GM18868 (cell line): ENCODE measurements around the gene SACM1L.
"Not testable (repeated sequence)": the region's sequence is repeated elsewhere in the genome, so short reads cannot be mapped to it uniquely, and the experiment has no call there.

Source experiments
- ATAC-seq: cut with Tn5 transposase; IDR thresholded peaks from one replicate; pipeline ENCODE4 v1.9.1; 2021; ENCODE audit warnings: mild to moderate bottlenecking, moderate library complexity; ENCODE audit not compliant: unreplicated experiment

SACM1L gene

GRCh38 chr3:45737234-45737633 is 48.0 kb downstream of the SACM1L start:
- ATAC-seq: no peak

DNA sequence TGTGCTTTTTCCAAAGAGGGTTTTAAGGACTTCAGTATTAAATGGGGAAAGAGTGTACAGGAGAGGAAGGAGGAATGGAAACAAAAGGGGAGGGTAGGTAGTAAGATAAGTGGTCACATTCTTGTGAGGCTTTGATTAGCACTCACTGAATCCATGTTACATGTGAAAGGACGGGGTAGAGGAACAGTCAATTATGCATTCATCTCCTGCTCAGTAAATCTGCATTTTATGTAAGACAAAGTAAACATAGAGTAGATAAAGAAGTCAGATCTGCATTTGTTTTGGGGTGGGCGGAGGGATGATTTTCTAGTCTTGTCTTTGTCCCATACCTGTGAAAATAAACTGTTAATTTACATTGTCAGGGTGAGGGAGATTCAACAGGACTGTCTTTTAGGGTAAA is 50.8 kb downstream of the SACM1L start:
- ATAC-seq: no peak

DNA sequence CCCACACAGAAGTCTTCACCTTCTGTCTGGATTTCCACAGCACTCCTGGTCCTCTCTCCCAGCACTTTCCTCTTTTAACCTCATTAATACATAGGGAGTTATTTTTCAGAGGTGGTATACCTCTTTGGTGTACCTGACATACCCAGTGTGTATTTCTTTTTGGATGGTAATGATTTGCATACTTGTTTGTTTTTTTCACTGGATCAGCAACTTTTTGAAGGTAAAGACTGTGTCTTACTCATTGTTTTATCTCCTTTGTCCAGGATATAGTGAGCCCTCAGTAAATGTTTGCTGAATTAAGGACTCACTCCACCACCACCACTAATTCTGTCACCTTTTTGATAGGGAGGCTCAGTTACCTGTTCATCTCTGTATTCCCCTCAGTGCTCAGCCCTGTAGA is 52.1 kb downstream of the SACM1L start:
- ATAC-seq: no peak

DNA sequence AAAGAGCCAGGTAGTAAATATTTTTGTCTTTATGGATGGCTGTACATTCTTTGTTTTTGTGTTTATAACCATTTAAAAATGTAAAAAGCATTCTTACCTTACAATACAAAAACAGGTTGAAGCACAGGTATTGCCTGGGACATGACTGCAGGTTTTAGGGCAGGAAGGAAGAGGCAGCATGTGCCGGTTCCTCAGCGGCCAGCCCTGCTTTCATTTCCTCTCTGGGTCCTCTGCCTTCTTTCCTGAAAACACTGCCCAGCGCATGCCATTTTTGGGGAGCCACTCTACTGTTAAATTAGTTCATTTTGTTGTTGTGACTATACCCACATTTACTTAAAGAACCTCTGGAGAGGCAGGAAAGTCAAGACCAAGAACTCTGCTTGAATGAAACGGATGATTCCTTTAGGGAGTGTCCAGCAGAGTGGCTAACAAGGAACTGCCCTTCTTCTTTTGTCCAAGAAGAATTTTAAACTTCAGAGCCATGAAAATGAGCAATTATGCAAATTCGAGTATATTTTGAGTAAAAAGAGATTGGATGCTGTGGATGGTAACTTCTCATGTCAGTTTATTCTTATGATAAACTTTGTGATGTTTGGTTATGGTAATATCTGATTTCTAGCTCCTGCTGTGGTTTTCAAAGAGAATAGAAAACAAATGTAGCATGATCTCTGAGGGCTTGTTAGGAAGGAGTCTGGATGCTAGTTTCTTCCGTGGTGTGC is 52.7 kb downstream of the SACM1L start:
- no peak for ATAC-seq

DNA sequence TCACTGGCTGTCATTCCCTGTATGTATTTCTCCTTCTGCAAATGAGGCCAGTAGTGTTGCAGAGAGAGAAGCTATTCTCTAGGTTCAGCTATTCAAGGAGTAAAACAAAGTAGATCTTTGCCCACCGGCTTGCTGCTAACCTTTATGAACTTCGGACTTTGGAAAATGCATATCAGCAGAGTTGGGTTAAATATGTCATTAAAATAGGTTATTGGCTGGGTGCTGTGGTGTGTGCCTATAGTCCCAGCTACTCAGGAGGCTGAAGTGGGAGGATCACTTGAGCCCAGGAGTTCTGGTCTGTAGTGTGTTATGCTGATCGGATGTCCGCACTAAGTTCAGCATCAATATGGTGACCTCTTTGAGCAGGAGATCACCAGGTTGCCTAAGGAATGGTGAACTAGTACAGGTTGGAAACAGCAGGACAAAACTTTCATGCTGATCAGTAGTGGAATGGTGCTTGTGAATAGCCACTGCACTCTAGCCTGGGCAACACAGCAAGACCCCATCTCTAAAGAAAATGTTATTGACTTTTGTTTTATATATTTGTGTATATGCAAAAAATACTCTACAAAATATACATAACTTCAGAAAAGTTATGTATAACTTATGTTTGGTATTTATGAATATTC is 53.4 kb downstream of the SACM1L start:
- ATAC-seq: no peak

GRCh38 chr3:45746165-45746776 is 57.1 kb downstream of the SACM1L start:
- ATAC-seq: no peak

- ATAC-seq: no peak
Measured at GRCh38 chr3:45746777-45747622, 57.8 kb downstream of the SACM1L start.

- no peak for ATAC-seq
Measured at GRCh38 chr3:45748068-45748467, 58.9 kb downstream of the SACM1L start.

DNA sequence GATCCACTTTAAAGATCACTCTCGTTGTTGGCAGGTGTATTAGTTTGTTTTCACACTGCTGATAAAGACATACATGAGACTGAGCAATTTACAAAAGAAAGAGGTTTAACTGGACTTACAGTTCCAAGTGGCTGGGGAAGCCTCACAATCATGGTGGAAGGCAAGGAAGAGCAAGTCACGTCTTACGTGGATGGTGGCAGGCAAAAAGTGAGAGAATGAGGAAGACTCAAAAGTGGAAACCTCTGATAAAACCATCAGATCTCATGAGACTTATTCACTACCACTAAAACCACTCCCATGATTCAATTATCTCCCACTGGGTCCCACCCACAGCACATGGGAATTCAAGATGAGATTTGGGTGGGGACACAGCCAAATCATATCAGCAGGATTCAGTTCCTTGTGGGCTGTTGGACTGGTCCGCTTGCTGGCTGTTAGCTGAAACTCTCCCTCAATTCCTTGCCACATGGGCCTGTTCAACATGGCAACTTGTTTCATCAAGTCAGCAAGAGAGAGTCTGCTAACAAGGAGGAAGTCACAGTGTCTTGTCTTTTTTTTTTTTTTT is 59.9 kb downstream of the SACM1L start:
- not testable (repeated sequence) for ATAC-seq

- ATAC-seq: no peak
Measured at GRCh38 chr3:45749880-45750279, 60.7 kb downstream of the SACM1L start.

DNA sequence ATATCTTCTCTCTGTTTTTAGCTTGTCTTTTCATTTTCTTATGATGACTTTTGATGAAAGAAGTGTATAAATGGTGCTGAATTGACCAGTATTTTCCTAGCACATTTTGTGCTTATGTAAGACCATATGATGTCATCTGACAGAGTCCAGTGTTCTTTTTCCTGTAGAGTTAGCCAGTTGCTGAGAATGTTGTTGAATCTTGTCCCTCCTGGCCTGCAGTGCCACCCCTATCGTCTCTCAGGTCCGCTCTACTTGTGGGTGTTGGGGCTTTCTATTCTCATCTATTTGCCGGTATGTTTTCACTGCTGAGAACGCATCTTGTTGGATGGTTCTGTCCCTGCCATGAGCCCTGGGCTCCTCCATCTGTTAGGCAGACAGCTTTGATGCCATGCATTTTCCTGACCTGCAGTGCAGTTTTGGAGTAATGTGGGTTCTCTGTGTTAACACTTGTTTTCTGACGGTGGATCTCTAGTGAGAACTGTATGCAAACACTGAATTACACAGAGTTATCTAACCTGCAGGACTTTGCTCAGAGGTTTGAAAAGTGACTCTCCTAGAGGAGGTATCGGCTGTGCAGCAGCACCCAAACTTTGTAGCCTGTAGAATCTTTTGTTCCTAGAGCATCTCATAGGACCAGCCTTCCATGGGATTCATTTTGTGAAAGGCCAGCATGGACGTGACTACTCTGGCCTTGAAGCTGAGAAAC is 62.5 kb downstream of the SACM1L start:
- ATAC-seq: no peak

GRCh38 chr3:45753095-45753494 is 63.9 kb downstream of the SACM1L start:
- no peak for ATAC-seq

DNA sequence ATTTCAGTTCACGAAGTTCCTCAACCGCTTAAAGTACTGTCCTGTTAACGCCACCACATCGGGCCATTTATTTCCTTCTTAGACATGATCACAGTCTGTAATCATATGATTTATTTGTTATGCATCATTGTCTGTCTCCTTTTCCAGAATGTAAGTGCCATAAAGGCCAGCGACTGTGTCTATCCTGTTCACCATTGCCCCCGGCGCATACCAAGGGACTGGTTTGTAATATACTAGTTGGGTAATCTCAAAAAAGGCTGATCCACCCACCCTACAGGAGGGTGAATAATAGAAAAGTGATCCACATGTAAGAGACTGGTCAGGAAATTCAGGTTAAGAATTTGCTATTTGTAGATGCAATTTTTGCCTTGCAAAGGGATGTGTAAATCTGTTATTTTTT is 65.3 kb downstream of the SACM1L start:
- no peak for ATAC-seq

GRCh38 chr3:45756055-45756454 is 66.9 kb downstream of the SACM1L start:
- no peak for ATAC-seq

DNA sequence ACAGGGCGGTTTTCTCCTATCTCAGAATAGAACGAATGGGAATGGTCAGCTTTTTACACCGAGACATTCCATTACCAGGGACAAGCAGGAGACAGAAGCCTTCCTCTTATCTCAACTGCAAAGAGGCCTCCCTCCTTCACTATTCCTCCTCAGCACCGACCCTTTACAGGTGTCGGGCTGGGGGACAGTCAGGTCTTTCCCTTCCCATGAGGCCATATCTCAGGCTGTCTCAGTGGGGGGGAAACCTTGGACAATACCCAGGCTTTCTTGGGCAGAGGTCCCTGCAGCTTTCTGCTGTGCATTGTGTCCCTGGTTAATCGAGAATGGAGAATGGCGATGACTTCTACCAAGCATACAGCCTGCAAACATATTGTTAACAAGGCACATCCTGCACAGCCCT is 67.9 kb downstream of the SACM1L start:
- ATAC-seq: not testable (repeated sequence)

- ATAC-seq: no peak
Measured at GRCh38 chr3:45758871-45759270, 69.7 kb downstream of the SACM1L start.

GRCh38 chr3:45759851-45760250 is 70.7 kb downstream of the SACM1L start:
- no peak for ATAC-seq

DNA sequence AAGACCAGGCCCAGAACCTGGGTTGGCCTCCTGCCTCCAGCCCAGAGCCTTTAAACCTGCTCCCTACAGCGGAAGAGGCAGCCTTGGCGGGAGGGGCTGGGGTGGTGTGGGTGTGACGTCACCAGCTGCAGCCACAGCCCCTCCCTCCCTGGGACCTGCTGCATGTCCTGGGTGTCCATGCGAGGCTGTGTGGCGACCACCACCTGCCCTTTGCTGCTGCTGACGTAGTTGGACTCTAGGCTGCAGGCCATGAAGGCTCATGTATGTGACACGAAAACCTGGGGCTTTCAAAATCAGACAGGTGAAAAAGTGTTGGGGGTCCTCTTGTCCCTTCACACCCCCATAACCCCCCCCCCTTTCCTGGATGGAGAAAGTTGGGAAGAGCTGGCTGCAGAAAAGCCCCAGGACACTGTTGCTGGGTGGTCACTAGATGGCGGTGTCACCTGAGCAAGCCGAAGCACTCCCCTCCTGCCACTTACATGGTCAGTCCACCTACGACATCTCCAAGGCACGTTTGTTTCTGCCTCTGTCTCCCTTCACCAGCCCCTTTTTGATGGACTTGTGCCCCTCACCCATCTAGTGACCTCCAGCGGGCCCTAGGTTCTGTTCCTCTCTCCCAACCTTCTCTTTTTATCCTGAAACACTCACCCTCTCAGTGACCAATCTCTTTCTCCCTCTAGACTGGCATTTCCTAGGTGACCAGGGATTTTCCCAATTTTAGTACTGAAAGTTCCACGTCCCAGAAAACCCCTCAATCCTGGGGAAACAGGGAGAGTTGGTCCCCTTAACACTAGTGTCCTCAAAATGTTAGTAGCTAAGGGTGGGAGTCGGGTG is 71.9 kb downstream of the SACM1L start:
- ATAC-seq: no peak

GRCh38 chr3:45761831-45762230 is 72.6 kb downstream of the SACM1L start:
- no peak for ATAC-seq
